Activated T-cell treated with anti-CD3 and anti-CD28 coated beads, Interleukin-2, amount 50 U/mL, for 1 hour (primary cell): ENCODE measurements around the gene ABHD16A.

Experiments used
- DNase-seq: peaks from one replicate; pipeline ENCODE4 v3.0.0-alpha.2; 2020

The ABHD16A gene

GRCh38 chr6:31702819-31703716 is at the start of gene ABHD16A:
ABHD16A (minus strand) TSS chr6:31703324; CDS start chr6:31703281, 43 bp downstream.
- peak; percentile 97 for DNase-seq

- no peak for DNase-seq
Measured at GRCh38 chr6:31752739-31753319, 49.7 kb upstream of the ABHD16A start.

DNA sequence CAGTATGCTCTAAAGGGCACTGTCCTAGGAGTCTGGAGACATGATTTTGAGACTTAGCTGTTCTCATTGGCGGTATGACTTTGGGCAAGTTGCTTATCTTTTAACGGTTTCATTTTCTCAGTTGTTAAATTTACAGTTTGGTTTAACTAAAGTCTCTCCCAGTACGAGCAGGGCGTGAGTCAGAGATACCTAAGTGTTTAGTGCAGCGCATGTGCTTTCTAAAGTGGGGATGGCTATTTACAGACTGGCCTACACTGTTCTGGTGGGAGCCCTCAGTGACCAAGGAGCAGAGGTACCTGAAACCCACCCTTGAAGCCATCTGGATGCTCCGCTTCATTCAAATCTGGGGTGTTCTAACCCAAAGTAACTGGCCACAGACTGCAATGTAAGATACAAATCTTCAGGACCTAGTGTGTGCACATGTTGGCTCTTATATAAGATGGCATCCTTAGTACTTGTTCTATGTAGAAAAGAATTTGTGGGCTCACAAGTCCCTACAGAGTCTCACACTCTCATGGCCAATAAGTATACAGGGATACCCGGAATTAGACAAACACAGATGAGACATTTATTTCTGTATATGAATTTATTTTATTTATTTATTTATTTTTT is 47.4 kb upstream of the ABHD16A start:
- no peak for DNase-seq

GRCh38 chr6:31749301-31750036 is 46.3 kb upstream of the ABHD16A start:
- DNase-seq = no peak

- DNase-seq = no peak
Measured at GRCh38 chr6:31744422-31744821, 41.3 kb upstream of the ABHD16A start.

DNA sequence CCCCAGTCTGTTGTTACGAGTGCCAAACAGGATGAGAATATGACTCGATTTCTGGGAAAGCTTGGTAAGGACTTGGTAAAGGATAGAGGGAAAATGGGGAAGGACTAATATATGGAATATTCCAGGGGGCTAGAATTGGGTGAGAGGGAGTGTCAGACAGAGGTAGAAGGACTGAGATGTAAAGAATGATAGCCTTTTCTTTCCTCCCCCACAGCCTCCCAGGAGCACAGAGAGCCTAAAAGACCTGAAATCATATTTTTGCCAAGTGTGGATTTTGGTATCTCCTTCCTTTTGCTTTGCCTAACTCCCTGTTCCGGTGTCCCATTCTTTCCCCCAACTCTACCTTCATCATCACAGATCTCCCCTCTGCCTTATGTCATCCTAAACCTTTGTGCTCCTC is 39.8 kb upstream of the ABHD16A start:
- no peak for DNase-seq

DNA sequence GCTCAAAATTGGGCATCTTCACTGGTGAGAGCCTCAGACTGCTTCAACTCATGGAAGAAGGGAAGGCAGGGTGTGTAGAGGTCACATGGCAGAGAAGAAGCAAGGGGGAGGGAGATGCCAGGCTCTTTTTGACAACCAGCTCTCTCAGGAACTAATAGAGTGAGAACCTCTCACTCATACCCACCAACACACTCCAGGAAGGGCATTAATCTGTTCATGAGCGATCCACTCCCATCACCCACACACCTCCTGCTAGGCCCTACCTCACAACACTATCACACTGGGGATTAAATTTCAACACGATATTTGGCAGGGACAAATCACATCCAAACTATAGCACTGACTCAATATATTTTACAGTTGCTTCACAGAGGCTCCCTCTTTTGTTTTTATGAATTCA is 38.7 kb upstream of the ABHD16A start:
- DNase-seq = no peak

- no peak for DNase-seq
Measured at GRCh38 chr6:31740397-31741223, 37.5 kb upstream of the ABHD16A start.

- DNase-seq = peak; percentile 92
Measured at GRCh38 chr6:31739639-31740396, 36.7 kb upstream of the ABHD16A start, which contains the start of gene MSH5. MSH5 (plus strand) TSS chr6:31740005; CDS start chr6:31740467, 462 bp downstream.

GRCh38 chr6:31737991-31738979 is 35.2 kb upstream of the ABHD16A start:
- peak; percentile 55 for DNase-seq

GRCh38 chr6:31737315-31737990 is 34.3 kb upstream of the ABHD16A start:
- no peak for DNase-seq

- no peak for DNase-seq
Measured at GRCh38 chr6:31736768-31737314, 33.7 kb upstream of the ABHD16A start.

DNA sequence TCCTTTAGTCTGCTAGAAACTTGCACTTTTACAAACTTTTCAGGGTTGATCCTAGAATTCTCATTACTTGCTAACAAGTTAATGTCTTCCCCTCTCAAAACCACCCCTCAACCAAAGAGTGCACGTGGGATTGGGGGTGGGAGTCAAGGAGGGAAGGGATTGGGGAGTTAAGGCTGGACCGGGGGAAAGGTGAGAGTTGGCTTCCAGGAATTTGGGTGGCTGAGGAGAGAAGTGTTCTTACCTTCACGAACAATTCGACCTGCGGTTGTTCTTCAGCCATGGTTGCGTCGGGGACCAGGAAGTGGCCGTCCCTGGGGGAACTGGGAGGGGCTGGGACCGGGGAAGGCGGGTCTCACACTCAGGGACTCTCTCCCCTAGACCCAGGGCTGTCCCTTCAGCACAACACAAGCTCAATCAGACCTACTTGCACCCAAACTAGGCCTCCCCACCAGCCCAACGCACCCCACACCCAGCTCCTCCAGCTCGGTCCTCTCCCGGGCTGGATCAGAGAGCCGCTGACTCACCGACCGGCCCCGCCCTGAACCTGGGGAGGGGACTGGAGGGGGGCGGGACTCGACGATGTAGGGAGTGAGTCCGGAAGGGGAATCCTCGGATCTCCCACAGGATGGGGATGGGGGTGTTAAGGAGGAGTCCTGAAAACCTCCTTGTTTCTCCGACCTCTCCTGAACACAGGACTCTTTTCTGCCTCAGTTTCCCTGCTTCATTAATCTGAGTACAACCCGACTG is 33.1 kb upstream of the ABHD16A start, which contains the start of gene CLIC1:
TSS of gene CLIC1 (minus strand) at position 510 of the 747 bp plus-strand sequence. CDS start at position 280, 230 bp downstream.
- peak; percentile 82 for DNase-seq

DNA sequence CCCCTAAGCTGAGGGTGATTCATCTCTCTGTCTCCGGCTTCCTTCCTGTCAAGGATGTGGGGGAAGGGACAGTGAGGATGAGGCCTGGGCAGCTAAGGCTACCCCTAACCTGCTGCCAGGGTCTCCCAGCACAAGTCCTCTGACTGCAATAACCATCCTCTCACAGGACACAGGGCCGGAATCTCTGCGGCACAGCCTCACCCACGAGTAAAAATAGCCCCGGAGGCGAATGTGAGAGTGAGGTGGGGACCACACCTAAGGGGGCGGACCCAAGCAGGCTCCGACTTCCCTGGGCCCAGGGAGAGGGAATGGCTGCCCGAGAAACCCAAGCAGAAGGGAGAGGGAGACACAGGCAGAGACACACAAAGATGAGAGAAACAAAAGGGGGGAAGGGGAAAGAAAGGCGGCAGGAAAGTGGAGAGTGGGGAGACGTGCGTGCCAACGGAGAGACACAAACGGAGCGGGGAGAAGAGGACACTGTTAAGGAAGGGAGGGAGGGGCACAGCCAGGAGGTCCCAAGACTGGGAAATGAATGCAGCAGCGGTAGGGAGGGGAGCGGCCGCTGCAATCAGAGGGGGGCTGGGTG is 31.8 kb upstream of the ABHD16A start:
- DNase-seq = peak; percentile 62

GRCh38 chr6:31734247-31734820 is 31.2 kb upstream of the ABHD16A start:
- DNase-seq = no peak

- no peak for DNase-seq
Measured at GRCh38 chr6:31733734-31734133, 30.6 kb upstream of the ABHD16A start.

DNA sequence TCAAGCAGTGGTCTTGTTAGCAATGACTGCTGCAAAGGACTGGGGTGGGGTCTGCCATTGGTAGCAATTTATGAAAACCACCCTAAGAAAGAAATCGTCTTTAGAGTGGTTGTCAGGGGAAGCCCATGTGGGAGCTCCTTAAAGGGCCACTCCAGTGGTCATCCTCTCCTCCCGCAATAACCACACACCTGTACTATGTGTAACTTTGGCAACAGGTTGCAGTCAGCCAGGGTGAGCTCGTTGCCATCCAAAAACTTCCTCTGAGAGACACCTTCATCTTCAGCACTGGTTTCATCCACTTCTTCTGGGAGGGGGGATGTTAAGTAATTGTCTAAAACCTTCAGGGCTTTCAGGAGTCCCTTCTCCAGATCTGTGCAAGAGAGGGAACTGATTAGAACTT is 28.9 kb upstream of the ABHD16A start:
- no peak for DNase-seq
